Gastrocnemius medialis (tissue), 4 donors: ENCODE results near the gene PARP11.

Source experiments
- CTCF ChIP-seq, 5 experiments: fragments of 450-650 bp in 3 of 5; fragments of 200-600 bp in 2 of 5; sonication (generic) in 2 of 5; IDR thresholded peaks in 4 of 5; conservative IDR thresholded peaks in 1 of 5; 1 replicate in 4 of 5; 2 replicates in 1 of 5; pipeline ENCODE4 v1.5.1; 2016 to 2019; ENCODE audit warnings: antibody characterized with exemption in 5 of 5, mild to moderate bottlenecking in 3 of 5, moderate library complexity in 3 of 5
- POLR2A ChIP-seq, 2 donors: fragments of 450-650 bp; IDR thresholded peaks; one replicate each; pipeline ENCODE4 v1.6.1; 2017; ENCODE audit warnings: antibody characterized with exemption in 2 of 2, mild to moderate bottlenecking in 2 of 2, moderate library complexity in 2 of 2

- TF ChIP-seq CTCF (IDR thresholded peaks at IDR 0.05 in 4 of 5, conservative IDR thresholded peaks at IDR 0.05 in 1 of 5) (no peak), POLR2A (IDR thresholded peaks at IDR 0.05) (no peak)
These were observed 9.8 kb upstream of the PARP11 start for GRCh38 chr12:3882896-3883564.
